Psoas muscle (tissue), 8 donors: ENCODE measurements around the gene RNLS. TPM values are rescaled to one million over a fixed set of nuclear protein-coding genes. Genes with fewer than 3 reads are reported as not detected.
"Not testable (repeated sequence)": the region's sequence is repeated elsewhere in the genome, so short reads cannot be mapped to it uniquely, and the experiment has no call there.

ENCODE experiments used
- ATAC-seq, 4 donors: fragments of 200-7000 bp; cut with Tn5 transposase; one replicate each; pipeline ENCODE4 v1.9.1; 2020; ENCODE audit warnings: moderate library complexity in 3 of 4, mild to moderate bottlenecking in 2 of 4
- DNase-seq, 2 donors: peaks; one replicate each; pipeline ENCODE4 v3.0.0-alpha.2; 2020
- H3K27ac ChIP-seq: fragments of 200-600 bp; one replicate; pipeline ENCODE4 v1.8.0; 2022
- H3K27me3 ChIP-seq, 3 donors: fragments of 200-600 bp in 1 of 3; one replicate each; pipeline versions ENCODE4 v1.6.1 to v1.8.0; 2013 to 2022; ENCODE audit warnings: low read length in 2 of 3, mild to moderate bottlenecking in 2 of 3, moderate library complexity in 1 of 3; ENCODE audit not compliant: insufficient read depth in 3 of 3
- H3K36me3 ChIP-seq, 2 donors: fragments of 200-600 bp in 1 of 2; one replicate each; pipeline versions ENCODE4 v1.6.1 to v1.8.0; 2013 to 2022; ENCODE audit warnings: low read depth in 1 of 2, mild to moderate bottlenecking in 1 of 2, moderate library complexity in 1 of 2; ENCODE audit not compliant: insufficient read depth in 1 of 2
- H3K4me1 ChIP-seq: fragments of 200-600 bp; one replicate; pipeline ENCODE4 v1.8.0; 2022
- H3K4me3 ChIP-seq: fragments of 200-600 bp; one replicate; pipeline ENCODE4 v1.8.0; 2022; ENCODE audit warnings: mild to moderate bottlenecking
- H3K9me3 ChIP-seq: fragments of 200-600 bp; one replicate; pipeline ENCODE4 v1.8.0; 2022
- WGBS, 3 donors: extraction: QIAGEN DNeasy Blood & Tissue Kit; methylation state at CpG; one replicate each; pipeline versions ENCODE4 v1.1.6 to v1.1.7; 2013; 5-methylcytosine and 5-hydroxymethylcytosine counted together
- intact Hi-C, 2 donors: fragments of 100-400 bp; cut with DNase I; formaldehyde crosslinking; loops; one replicate each; pipeline versions ENCODE4 v1.11.0 to v1.14.2; 2022
- polyA plus RNA-seq, 3 donors: library from polyadenylated mRNA; stranded (reverse); fragments of 200-250 nt; gene quantifications; one replicate each; pipeline ENCODE4 v1.2.3, GENCODE V29; 2013
- total RNA-seq, 4 donors: library from RNA; stranded (reverse); fragmentation: NEBNext Ultra II Directional in 2 of 4; extraction: Animal tissue kit (Norgen Biotek cat#: 25700) in 2 of 4; gene quantifications; one replicate each; pipeline versions ENCODE4 v1.2.1 to v1.2.4, GENCODE V29; 2021 to 2023
- TF ChIP-seq, protein P1 (sequence below): fragments of 200-600 bp; IDR thresholded peaks from one replicate; pipeline ENCODE4 v1.8.0; 2022; ENCODE audit warnings: antibody characterized with exemption
- donor health status: healthy with polysubstance abuse.
- donor health status: DM: no; HTN: no; CAD: no; lungs with moderate emphysema.
- donor health status: Bipolar disorder and iron deficiency.
- donor health status: healthy.
- donor health status: DM: yes; HTN: yes; CAD: no.
- donor health status: DM: no; HTN: no; CAD: no.
- donor health status: DM: no; HTN: no; CAD: no.
- donor health status: DM: yes; HTN: yes; CAD: no.

The RNLS gene
- total and polyA plus RNA-seq, 7 donors: 3.0 to 9.2 (median 6.7) TPM

GRCh38 chr10:88280518-88280917, 302.6 kb downstream of the RNLS start:
- Histone ChIP-seq H3K4me3 (no peak overlapping the region), H3K27me3 (no peaks in the 10 kb centered on the region), H3K36me3 (no peaks in the 10 kb centered on the region), H3K27ac (no peak overlapping the region), H3K4me1 (peaks cover 4% of the 10 kb centered on the region), H3K9me3 (no peaks in the 10 kb centered on the region)
- intact Hi-C loops: no loop called here
- no peak for ATAC-seq
- TF ChIP-seq, protein P1, sequence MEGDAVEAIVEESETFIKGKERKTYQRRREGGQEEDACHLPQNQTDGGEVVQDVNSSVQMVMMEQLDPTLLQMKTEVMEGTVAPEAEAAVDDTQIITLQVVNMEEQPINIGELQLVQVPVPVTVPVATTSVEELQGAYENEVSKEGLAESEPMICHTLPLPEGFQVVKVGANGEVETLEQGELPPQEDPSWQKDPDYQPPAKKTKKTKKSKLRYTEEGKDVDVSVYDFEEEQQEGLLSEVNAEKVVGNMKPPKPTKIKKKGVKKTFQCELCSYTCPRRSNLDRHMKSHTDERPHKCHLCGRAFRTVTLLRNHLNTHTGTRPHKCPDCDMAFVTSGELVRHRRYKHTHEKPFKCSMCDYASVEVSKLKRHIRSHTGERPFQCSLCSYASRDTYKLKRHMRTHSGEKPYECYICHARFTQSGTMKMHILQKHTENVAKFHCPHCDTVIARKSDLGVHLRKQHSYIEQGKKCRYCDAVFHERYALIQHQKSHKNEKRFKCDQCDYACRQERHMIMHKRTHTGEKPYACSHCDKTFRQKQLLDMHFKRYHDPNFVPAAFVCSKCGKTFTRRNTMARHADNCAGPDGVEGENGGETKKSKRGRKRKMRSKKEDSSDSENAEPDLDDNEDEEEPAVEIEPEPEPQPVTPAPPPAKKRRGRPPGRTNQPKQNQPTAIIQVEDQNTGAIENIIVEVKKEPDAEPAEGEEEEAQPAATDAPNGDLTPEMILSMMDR: no peak
- DNase-seq: no peak

- DNase-seq (no peak), ATAC-seq (no peak)
- intact Hi-C loops: no loop called here
- WGBS, 3 donors: 80 to 89% (median 83%) methylated on average over 2 of the region's 2 CpGs
- Histone ChIP-seq H3K4me3 (no peak overlapping the region), H3K27ac (no peak overlapping the region), H3K36me3 (no peaks in the 10 kb centered on the region), H3K4me1 (peaks cover 4% of the 10 kb centered on the region), H3K27me3 (no peaks in the 10 kb centered on the region), H3K9me3 (no peaks in the 10 kb centered on the region)
- TF ChIP-seq, protein P1: no peak
These were observed 304.2 kb downstream of the RNLS start for GRCh38 chr10:88278912-88279311.

DNA sequence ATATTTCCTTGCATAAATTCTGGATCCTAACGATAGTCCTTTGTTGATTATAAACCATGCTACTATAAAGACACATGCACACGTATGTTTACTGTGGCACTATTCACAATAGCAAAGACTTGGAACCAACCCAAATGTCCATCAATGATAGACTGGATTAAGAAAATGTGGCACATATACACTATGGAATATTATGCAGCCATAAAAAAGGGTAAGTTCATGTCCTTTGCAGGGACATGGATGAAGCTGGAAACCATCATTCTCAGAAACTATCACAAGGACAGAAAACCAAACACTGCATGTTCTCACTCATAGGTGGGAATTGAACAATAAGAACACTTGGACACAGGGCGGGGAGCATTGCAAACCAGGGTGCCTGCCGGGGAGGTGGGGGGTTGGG, 306.2 kb downstream of the RNLS start:
- intact Hi-C loops, H3K4me3 ChIP-seq: not testable (repeated sequence)
- 87 to 96% (median 96%) methylated on average over 4 of the region's 4 CpGs for WGBS, 3 donors

GRCh38 chr10:88274286-88274685, 308.8 kb downstream of the RNLS start:
- ATAC-seq (no peak), DNase-seq (no peak)
- Histone ChIP-seq H3K4me3 (no peak overlapping the region), H3K4me1 (no peaks in the 10 kb centered on the region), H3K9me3 (no peaks in the 10 kb centered on the region), H3K27me3 (no peaks in the 10 kb centered on the region), H3K27ac (no peak overlapping the region), H3K36me3 (no peaks in the 10 kb centered on the region)
- TF ChIP-seq, protein P1: no peak
- 87 to 88% (median 88%) methylated on average over 2 of the region's 2 CpGs for WGBS, 3 donors
- intact Hi-C loops: no loop called here

More for the DNA sequence above, 306.2 kb downstream of the RNLS start:
- not testable (repeated sequence) for H3K36me3 ChIP-seq, H3K9me3 ChIP-seq, DNase-seq, H3K4me1 ChIP-seq, H3K27me3 ChIP-seq, ATAC-seq, H3K27ac ChIP-seq

DNA sequence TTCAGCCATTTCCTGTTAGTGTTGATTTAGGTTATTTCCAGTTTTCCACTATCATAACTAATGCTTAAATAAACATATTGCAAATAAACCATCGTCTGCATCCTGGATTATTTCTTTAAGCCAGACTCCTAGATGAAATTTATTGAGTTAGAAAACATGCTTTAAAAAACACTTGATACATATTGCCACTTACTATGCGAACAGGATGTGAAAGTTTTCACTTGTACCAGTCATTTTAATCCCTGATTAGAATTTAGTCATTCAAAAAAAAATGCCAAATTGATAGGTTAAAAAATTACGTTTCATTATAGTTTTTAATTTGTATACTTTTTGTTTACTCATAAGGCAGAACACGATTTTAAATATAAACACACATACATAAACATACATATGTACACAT, 309.6 kb downstream of the RNLS start:
- ATAC-seq (no peak), DNase-seq (no peak)
- intact Hi-C loops: no loop called here
- Histone ChIP-seq H3K27me3 (no peaks in the 10 kb centered on the region), H3K36me3 (no peaks in the 10 kb centered on the region), H3K27ac (no peak overlapping the region), H3K4me1 (no peaks in the 10 kb centered on the region), H3K4me3 (no peak overlapping the region), H3K9me3 (no peaks in the 10 kb centered on the region)
- WGBS, 3 donors: 77 to 84% (median 83%) methylated on average over 4 of the region's 4 CpGs
- TF ChIP-seq, protein P1: no peak
